Esophagus squamous epithelium (tissue), 4 donors: Measurements from ENCODE around the gene NPTX2.

Experiments used
- POLR2A ChIP-seq, 4 donors: fragments of 450-650 bp; IDR thresholded peaks; one replicate each; pipeline ENCODE4 v1.6.1; 2017; ENCODE audit warnings: antibody characterized with exemption in 4 of 4, mild to moderate bottlenecking in 4 of 4, moderate library complexity in 3 of 4
- TF ChIP-seq, protein P1 (sequence below), 6 experiments: fragments of 450-650 bp in 4 of 6; fragments of 200-600 bp in 2 of 6; sonication (generic) in 2 of 6; IDR thresholded peaks; one replicate each; pipeline ENCODE4 v1.5.1; 2016 to 2019; ENCODE audit warnings: antibody characterized with exemption in 6 of 6, mild to moderate bottlenecking in 4 of 6, moderate library complexity in 4 of 6

DNA sequence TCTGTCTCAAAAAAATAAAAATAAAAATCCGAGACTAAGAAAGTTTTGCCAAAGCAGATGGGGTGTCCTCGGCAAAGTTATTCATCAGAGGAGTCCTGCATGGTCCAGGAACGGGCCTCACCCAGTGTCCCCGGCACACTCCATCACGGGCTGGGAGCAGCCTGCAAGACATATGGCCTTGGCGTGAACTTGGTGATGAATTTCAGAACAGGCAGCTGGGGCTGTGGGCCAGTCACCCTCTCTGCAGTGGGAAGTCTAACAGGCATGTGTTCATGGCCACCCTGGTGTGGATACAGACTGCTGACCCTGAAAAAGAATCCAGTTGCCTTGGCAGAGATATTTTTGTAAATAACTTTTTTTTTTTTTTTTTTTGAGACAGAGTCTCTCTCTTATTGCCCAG is 34.7 kb downstream of the NPTX2 start:
- TF ChIP-seq, protein P1, sequence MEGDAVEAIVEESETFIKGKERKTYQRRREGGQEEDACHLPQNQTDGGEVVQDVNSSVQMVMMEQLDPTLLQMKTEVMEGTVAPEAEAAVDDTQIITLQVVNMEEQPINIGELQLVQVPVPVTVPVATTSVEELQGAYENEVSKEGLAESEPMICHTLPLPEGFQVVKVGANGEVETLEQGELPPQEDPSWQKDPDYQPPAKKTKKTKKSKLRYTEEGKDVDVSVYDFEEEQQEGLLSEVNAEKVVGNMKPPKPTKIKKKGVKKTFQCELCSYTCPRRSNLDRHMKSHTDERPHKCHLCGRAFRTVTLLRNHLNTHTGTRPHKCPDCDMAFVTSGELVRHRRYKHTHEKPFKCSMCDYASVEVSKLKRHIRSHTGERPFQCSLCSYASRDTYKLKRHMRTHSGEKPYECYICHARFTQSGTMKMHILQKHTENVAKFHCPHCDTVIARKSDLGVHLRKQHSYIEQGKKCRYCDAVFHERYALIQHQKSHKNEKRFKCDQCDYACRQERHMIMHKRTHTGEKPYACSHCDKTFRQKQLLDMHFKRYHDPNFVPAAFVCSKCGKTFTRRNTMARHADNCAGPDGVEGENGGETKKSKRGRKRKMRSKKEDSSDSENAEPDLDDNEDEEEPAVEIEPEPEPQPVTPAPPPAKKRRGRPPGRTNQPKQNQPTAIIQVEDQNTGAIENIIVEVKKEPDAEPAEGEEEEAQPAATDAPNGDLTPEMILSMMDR (IDR thresholded peaks at IDR 0.05): no peak
- no peak for TF ChIP-seq POLR2A (IDR thresholded peaks at IDR 0.05)
